Activated T-cell treated with anti-CD3 and anti-CD28 coated beads, Interleukin-2, amount 50 U/mL, for 1 hour (primary cell): ENCODE data around the gene AMN1.
A peak's percentile ranks its signal among the peaks of the same experiment; 100 is the strongest.
"Not testable (repeated sequence)": the region's sequence is repeated elsewhere in the genome, so short reads cannot be mapped to it uniquely, and the experiment has no call there.

ENCODE experiments used
- DNase-seq: peaks from one replicate; pipeline ENCODE4 v3.0.0-alpha.2; 2020

Gene AMN1

DNA sequence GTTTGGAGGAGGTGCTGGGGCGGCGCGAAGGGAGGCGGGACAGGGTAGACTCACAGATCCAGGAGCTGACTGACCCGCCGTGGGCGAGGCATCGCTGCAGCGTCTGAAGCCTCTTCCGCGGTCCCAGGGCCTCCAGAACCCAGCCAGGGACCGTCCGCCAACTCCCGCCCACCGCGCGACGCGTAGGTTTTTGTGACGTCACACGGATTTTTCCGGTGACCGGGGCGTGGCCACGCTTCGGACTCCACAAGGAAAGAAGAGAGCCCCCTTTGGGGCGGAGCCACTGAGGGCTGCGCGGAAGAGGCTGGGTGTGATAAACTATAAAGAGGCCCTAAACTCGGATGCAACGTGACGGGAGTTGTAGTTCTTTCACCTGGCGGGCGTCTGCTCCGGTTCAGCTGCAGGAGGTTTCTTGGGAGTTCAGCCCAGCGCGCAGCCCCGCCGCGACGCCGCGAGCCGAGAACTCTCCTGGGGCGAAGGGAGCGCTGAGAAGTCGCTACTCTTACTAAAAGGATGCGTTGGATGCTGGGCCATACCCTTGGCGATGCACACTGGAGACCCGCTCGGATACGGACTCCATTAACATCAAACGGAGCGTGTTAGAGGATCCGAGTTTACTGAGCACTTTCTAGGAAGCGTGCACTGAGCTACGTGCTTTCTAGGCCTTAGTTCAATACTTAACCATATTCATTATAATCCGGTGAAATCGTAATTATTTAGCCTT lies at the start of gene AMN1:
TSS of gene AMN1 (minus strand) at position 105 of the 724 bp plus-strand sequence. CDS start at position 92, 13 bp downstream.
- DNase-seq = peak; percentile 100

GRCh38 chr12:31773867-31774266 lies 45.0 kb upstream of the AMN1 start:
- DNase-seq = no peak

DNA sequence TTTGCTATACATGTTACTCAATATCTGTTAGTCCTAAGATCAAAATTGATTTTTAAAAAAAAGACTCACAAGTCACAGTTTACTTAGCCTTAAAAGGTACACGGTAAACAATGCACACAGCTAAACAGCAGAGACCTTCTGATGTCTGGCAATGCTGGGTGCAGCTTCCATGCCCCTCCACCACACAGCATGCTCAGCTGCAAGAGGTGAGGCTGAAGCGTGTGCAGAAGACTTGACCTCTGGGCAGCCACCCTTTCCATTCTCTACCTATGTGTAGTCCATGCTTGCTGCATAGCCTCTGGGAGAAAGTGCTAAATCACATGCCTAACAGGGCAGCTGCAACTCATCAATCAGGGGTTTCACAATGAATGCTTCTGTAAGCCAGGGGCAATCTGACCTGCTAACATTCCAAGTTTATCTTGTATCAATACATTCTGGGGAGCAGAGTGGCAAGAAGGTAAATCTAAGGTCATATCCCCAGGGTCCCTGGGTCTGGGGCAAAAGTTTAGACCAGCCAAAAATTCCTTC lies 44.5 kb upstream of the AMN1 start:
- DNase-seq = no peak

GRCh38 chr12:31772685-31773222 lies 43.9 kb upstream of the AMN1 start:
- DNase-seq = no peak

DNA sequence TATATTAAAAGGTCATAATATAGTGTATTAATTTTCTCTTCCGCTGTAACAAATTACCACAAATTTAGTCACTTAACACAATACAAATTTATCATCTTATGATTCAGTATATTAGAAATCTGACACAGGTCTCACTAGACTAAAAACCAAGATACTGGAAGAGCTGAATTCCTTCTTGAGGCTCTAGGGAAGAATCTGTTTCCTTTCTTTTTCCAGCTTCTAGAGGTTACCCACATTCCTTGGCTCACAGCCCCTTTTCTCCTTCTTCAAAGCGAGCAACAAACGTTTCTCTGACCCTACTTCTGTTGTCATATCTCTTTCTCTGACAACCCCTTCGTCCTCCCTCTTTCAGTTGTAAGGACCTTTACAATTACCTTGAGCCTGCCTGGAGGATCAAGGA lies 43.4 kb upstream of the AMN1 start:
- no peak for DNase-seq

GRCh38 chr12:31768046-31768445 lies 39.2 kb upstream of the AMN1 start:
- DNase-seq = no peak

GRCh38 chr12:31765931-31766330 lies 37.1 kb upstream of the AMN1 start:
- no peak for DNase-seq

GRCh38 chr12:31759632-31760459 lies 31.0 kb upstream of the AMN1 start:
- no peak for DNase-seq

DNA sequence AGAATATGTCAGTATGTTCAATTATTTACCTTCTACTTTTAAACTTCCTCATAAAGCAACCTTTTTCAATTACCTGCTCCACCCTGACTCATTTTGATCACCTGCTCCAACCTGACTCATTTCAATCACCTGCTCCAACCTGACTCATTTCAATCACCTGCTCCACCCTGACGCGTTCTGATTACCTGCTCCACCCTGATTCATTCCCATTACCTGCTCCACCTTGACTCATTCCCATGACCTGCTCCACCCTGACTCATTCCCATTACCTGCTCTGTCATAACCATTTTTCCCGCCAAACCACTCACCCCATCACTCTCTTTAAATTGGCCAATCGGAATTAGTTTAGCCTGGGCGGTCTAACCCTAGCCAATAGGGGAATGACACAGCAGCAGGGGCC lies 29.5 kb upstream of the AMN1 start:
- DNase-seq = not testable (repeated sequence)

- no peak for DNase-seq
These were observed 28.2 kb upstream of the AMN1 start for GRCh38 chr12:31756977-31757420.

GRCh38 chr12:31752450-31752849 lies 23.6 kb upstream of the AMN1 start:
- no peak for DNase-seq

- no peak for DNase-seq
These were observed 22.3 kb upstream of the AMN1 start for GRCh38 chr12:31751085-31751484.

DNA sequence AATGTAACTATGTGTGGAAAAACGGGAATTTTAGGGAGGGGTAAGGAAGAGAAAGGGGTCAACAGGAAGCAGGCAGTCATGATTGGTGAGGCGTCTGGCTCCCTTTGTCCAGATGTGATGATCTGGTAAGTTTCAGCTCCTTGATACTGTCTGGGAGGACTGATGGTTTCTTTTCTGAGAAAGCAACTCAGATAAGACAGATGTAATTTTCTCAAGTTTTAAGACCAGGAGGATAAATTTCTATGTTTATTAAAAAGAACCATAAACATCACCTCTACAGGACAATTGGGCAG lies 21.9 kb upstream of the AMN1 start:
- no peak for DNase-seq

- DNase-seq = no peak
These were observed 20.3 kb upstream of the AMN1 start for GRCh38 chr12:31749024-31749704.

DNA sequence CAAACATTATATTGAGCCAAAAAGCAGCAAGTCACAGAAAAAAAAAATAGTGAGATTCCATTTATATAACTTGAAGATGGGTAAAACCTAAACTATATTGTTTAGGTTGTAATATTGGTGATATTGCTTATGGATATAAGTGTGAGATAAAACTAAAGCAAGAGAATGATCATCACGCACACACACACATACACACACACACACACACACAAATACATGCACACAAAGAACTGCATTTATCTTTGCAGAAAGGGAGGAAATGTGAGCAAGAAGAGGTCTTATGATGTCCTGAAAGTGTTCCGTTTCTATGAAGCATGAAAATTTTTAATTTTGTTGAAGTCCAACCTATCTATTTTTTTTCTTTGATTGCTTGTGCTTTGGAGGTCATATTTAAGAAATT lies 16.4 kb upstream of the AMN1 start:
- DNase-seq = no peak

GRCh38 chr12:31744363-31744762 lies 15.5 kb upstream of the AMN1 start:
- not testable (repeated sequence) for DNase-seq

GRCh38 chr12:31742891-31743290 lies 14.1 kb upstream of the AMN1 start:
- no peak for DNase-seq

DNA sequence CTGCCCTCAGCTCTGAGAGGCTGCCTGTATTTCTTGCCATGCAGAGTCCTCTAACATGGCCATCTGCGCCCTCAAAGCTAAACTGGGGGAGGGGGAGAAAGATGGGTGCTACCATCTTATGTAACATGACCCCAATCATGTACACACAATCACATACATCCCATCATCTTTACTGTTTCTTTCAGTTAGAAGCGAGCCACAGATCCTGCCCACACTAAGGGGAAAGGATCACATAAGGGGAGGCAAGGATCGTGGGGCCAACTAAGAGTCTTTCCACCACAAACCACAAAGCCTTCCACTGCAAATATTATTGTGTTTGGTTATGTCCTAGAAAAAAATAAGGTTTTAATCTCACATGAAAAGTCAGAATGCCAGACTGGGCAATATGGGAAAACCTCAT lies 11.8 kb upstream of the AMN1 start:
- no peak for DNase-seq

DNA sequence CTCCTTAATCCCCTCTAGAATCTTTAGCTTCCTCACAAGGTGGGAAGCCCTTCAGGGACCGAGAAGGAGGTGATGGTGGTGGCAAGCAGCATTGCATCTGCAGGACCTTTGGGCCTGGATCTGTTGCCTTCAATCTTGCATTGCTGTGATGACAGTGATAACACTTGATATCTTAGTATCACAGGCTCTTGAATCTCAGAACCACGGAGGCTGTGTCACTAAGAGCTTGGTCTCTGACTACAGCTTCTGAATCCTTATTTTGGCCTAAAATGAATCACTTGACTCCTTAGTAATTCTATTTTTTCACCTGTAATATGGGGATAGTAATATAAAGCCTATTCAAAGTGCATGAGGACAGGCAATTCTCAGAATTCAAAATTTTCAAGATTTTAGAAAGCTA lies 8.9 kb upstream of the AMN1 start:
- no peak for DNase-seq

GRCh38 chr12:31737345-31737744 lies 8.5 kb upstream of the AMN1 start:
- no peak for DNase-seq

- DNase-seq = peak; percentile 48
These were observed 7.7 kb upstream of the AMN1 start for GRCh38 chr12:31736472-31736871.

GRCh38 chr12:31733549-31734432 lies 5.0 kb upstream of the AMN1 start:
- not testable (repeated sequence) for DNase-seq
